ENCODE data around the gene HAUS3. TPM values are rescaled to one million over a fixed set of nuclear protein-coding genes. Genes with fewer than 3 reads are reported as not detected.
A peak's percentile ranks its signal among the peaks of the same experiment; 100 is the strongest.

Gene HAUS3
- total and polyA plus RNA-seq, 2 experiments from 2014 or later = 21.4 to 36.0 TPM

DNA sequence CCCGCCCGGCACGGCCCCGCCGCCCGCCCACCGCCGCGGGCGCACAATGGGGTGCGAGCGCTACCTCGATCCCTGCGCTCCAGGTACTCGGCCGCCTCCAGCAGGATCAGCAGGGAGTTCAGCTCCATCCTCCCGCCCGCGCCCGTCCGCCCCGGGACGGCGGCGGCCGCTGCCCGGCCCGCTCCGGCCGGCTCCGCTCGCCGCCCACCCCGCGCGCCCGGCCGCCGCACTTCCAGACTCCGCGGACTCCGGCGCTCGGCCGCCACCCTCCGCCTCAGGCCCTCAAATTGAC, 19.9 kb upstream of the HAUS3 start, which contains the start of gene MXD4:
TSS of gene MXD4 (minus strand) at position 257 of the 292 bp plus-strand sequence. CDS start at position 128, 129 bp downstream.
- no peaks in the 10 kb centered on the region for H3K9me2 ChIP-seq (ENCODE audit: insufficient read depth)
- H3K27ac ChIP-seq (ENCODE audit: low read depth) = 0 out of 2 replicates have a peak within 1 kb of the TSS, but pooled peaks have one; percentile 63
- TF ChIP-seq, protein P1, sequence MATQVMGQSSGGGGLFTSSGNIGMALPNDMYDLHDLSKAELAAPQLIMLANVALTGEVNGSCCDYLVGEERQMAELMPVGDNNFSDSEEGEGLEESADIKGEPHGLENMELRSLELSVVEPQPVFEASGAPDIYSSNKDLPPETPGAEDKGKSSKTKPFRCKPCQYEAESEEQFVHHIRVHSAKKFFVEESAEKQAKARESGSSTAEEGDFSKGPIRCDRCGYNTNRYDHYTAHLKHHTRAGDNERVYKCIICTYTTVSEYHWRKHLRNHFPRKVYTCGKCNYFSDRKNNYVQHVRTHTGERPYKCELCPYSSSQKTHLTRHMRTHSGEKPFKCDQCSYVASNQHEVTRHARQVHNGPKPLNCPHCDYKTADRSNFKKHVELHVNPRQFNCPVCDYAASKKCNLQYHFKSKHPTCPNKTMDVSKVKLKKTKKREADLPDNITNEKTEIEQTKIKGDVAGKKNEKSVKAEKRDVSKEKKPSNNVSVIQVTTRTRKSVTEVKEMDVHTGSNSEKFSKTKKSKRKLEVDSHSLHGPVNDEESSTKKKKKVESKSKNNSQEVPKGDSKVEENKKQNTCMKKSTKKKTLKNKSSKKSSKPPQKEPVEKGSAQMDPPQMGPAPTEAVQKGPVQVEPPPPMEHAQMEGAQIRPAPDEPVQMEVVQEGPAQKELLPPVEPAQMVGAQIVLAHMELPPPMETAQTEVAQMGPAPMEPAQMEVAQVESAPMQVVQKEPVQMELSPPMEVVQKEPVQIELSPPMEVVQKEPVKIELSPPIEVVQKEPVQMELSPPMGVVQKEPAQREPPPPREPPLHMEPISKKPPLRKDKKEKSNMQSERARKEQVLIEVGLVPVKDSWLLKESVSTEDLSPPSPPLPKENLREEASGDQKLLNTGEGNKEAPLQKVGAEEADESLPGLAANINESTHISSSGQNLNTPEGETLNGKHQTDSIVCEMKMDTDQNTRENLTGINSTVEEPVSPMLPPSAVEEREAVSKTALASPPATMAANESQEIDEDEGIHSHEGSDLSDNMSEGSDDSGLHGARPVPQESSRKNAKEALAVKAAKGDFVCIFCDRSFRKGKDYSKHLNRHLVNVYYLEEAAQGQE (IDR thresholded peaks at IDR 0.05; ENCODE audit: unreplicated experiment) = no peak
- no peak for TF ChIP-seq ZNF331 (CRISPR knock-in tag; IDR thresholded peaks at IDR 0.05; ENCODE audit: low read depth)
- TF ChIP-seq, protein P2, sequence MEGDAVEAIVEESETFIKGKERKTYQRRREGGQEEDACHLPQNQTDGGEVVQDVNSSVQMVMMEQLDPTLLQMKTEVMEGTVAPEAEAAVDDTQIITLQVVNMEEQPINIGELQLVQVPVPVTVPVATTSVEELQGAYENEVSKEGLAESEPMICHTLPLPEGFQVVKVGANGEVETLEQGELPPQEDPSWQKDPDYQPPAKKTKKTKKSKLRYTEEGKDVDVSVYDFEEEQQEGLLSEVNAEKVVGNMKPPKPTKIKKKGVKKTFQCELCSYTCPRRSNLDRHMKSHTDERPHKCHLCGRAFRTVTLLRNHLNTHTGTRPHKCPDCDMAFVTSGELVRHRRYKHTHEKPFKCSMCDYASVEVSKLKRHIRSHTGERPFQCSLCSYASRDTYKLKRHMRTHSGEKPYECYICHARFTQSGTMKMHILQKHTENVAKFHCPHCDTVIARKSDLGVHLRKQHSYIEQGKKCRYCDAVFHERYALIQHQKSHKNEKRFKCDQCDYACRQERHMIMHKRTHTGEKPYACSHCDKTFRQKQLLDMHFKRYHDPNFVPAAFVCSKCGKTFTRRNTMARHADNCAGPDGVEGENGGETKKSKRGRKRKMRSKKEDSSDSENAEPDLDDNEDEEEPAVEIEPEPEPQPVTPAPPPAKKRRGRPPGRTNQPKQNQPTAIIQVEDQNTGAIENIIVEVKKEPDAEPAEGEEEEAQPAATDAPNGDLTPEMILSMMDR (conservative IDR thresholded peaks at IDR 0.05; ENCODE audit: low read depth in 2 of 2) = no peak
- TF ChIP-seq JUNB (IDR thresholded peaks at IDR 0.05; ENCODE audit: unreplicated experiment) = no peak
- no peak for TF ChIP-seq EZH2 (IDR thresholded peaks at IDR 0.05; ENCODE audit: low read depth, unreplicated experiment)
- TF ChIP-seq POLR2AphosphoS5 (IDR thresholded peaks at IDR 0.05; ENCODE audit: low read depth) = no peak
- TF ChIP-seq CREB1 (CRISPR knock-in tag; IDR thresholded peaks at IDR 0.05; ENCODE audit: low read depth) = no peak
- TF ChIP-seq EZH2phosphoT487 (IDR thresholded peaks at IDR 0.05; ENCODE audit: unreplicated experiment) = no peak
- TF ChIP-seq NANOG (IDR thresholded peaks at IDR 0.05; ENCODE audit: borderline replicate concordance) = no peak
- TF ChIP-seq, protein P3, sequence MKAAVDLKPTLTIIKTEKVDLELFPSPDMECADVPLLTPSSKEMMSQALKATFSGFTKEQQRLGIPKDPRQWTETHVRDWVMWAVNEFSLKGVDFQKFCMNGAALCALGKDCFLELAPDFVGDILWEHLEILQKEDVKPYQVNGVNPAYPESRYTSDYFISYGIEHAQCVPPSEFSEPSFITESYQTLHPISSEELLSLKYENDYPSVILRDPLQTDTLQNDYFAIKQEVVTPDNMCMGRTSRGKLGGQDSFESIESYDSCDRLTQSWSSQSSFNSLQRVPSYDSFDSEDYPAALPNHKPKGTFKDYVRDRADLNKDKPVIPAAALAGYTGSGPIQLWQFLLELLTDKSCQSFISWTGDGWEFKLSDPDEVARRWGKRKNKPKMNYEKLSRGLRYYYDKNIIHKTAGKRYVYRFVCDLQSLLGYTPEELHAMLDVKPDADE (IDR thresholded peaks at IDR 0.05) = no peak
- TF ChIP-seq, protein P4, sequence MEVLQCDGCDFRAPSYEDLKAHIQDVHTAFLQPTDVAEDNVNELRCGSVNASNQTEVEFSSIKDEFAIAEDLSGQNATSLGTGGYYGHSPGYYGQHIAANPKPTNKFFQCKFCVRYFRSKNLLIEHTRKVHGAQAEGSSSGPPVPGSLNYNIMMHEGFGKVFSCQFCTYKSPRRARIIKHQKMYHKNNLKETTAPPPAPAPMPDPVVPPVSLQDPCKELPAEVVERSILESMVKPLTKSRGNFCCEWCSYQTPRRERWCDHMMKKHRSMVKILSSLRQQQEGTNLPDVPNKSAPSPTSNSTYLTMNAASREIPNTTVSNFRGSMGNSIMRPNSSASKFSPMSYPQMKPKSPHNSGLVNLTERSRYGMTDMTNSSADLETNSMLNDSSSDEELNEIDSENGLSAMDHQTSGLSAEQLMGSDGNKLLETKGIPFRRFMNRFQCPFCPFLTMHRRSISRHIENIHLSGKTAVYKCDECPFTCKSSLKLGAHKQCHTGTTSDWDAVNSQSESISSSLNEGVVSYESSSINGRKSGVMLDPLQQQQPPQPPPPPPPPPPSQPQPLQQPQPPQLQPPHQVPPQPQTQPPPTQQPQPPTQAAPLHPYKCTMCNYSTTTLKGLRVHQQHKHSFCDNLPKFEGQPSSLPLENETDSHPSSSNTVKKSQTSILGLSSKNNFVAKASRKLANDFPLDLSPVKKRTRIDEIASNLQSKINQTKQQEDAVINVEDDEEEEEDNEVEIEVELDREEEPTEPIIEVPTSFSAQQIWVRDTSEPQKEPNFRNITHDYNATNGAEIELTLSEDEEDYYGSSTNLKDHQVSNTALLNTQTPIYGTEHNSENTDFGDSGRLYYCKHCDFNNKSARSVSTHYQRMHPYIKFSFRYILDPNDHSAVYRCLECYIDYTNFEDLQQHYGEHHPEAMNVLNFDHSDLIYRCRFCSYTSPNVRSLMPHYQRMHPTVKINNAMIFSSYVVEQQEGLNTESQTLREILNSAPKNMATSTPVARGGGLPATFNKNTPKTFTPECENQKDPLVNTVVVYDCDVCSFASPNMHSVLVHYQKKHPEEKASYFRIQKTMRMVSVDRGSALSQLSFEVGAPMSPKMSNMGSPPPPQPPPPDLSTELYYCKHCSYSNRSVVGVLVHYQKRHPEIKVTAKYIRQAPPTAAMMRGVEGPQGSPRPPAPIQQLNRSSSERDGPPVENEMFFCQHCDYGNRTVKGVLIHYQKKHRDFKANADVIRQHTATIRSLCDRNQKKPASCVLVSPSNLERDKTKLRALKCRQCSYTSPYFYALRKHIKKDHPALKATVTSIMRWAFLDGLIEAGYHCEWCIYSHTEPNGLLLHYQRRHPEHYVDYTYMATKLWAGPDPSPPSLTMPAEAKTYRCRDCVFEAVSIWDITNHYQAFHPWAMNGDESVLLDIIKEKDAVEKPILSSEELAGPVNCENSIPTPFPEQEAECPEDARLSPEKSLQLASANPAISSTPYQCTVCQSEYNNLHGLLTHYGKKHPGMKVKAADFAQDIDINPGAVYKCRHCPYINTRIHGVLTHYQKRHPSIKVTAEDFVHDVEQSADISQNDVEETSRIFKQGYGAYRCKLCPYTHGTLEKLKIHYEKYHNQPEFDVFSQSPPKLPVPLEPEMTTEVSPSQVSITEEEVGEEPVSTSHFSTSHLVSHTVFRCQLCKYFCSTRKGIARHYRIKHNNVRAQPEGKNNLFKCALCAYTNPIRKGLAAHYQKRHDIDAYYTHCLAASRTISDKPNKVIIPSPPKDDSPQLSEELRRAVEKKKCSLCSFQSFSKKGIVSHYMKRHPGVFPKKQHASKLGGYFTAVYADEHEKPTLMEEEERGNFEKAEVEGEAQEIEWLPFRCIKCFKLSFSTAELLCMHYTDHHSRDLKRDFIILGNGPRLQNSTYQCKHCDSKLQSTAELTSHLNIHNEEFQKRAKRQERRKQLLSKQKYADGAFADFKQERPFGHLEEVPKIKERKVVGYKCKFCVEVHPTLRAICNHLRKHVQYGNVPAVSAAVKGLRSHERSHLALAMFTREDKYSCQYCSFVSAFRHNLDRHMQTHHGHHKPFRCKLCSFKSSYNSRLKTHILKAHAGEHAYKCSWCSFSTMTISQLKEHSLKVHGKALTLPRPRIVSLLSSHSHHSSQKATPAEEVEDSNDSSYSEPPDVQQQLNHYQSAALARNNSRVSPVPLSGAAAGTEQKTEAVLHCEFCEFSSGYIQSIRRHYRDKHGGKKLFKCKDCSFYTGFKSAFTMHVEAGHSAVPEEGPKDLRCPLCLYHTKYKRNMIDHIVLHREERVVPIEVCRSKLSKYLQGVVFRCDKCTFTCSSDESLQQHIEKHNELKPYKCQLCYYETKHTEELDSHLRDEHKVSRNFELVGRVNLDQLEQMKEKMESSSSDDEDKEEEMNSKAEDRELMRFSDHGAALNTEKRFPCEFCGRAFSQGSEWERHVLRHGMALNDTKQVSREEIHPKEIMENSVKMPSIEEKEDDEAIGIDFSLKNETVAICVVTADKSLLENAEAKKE (CRISPR knock-in tag; IDR thresholded peaks at IDR 0.05) = no peak
- no peak for TF ChIP-seq STAT1 (IDR thresholded peaks at IDR 0.05; ENCODE audit: unreplicated experiment)
- TF ChIP-seq ZNF114 (CRISPR knock-in tag; IDR thresholded peaks at IDR 0.05) = no peak
- H3K4me2 ChIP-seq = peak within 1 kb of the TSS; percentile 89
- Mint-ChIP-seq H3K36me3 (ENCODE audit: low read depth) (no peaks in the 10 kb centered on the region), H3K9me3 (no peaks in the 10 kb centered on the region), H3K27me3 (ENCODE audit: insufficient read depth, low read depth, poor library complexity) (peaks cover 9% of the 10 kb centered on the region), H3K4me3 (peak within 1 kb of the TSS; percentile 69), H3K4me1 (peaks cover 13% of the 10 kb centered on the region), H3K27ac (no peak within 1 kb of the TSS)
- no peak for ATAC-seq
- H2AFZ ChIP-seq = 0 out of 2 replicates have a peak within 1 kb of the TSS, but pooled peaks have one; percentile 63
- 0 out of 2 replicates have a peak, but pooled peaks cover 4% of the 10 kb centered on the region for H3K27me3 ChIP-seq (ENCODE audit: insufficient read depth)
- no peaks in the 10 kb centered on the region for H3K4me1 ChIP-seq (ENCODE audit: insufficient read depth)
- H3K36me3 ChIP-seq (ENCODE audit: insufficient read depth) = no peaks in the 10 kb centered on the region
- no peaks in the 10 kb centered on the region for H4K20me1 ChIP-seq (replicated peaks; ENCODE audit: insufficient read depth)
- no peaks in the 10 kb centered on the region for H3K79me2 ChIP-seq (replicated peaks; ENCODE audit: insufficient read depth)
- no peak for DNase-seq (ENCODE audit: low spot score)
- peak within 1 kb of the TSS; percentile 77 for H3K4me3 ChIP-seq
- H3F3A ChIP-seq (replicated peaks; ENCODE audit: low read depth) = no peaks in the 10 kb centered on the region
